ENCODE results near the gene CAPN6. TPM values are rescaled to one million over a fixed set of nuclear protein-coding genes. Genes with fewer than 3 reads are reported as not detected.

CAPN6 gene, protein sequence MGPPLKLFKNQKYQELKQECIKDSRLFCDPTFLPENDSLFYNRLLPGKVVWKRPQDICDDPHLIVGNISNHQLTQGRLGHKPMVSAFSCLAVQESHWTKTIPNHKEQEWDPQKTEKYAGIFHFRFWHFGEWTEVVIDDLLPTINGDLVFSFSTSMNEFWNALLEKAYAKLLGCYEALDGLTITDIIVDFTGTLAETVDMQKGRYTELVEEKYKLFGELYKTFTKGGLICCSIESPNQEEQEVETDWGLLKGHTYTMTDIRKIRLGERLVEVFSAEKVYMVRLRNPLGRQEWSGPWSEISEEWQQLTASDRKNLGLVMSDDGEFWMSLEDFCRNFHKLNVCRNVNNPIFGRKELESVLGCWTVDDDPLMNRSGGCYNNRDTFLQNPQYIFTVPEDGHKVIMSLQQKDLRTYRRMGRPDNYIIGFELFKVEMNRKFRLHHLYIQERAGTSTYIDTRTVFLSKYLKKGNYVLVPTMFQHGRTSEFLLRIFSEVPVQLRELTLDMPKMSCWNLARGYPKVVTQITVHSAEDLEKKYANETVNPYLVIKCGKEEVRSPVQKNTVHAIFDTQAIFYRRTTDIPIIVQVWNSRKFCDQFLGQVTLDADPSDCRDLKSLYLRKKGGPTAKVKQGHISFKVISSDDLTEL
- 10 to 100 TPM; 23.4 to 27.5 (median 26.4) TPM for polyA plus RNA-seq (ENCODE audit: insufficient read length in 4 of 4)

DNA sequence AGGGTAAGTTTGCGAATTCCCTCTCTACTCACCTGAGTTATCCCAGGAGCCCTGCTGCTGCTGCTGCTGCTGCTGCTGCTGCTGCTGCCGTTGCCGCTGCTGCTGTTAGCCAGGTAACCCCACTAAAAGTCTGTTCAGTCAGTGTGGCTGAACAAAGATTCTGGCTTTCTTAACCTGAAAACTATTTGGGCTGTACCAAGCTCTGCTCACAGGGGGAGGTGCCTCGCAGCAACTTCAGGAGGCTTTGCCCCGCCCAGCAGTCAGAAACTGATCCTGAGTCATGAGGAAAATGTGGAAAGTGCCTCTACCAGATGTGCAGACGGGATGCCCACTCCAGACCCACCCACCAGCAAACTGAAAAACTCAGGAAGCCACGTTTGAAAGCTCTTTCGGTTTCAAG lies at the start of gene CAPN6:
Gene CAPN6 (minus strand): TSS at position 145 of the 400 bp plus-strand sequence. CDS start 6,547 bp downstream, outside the sequence.
- peak in 3 of 4 donors; percentile 3 to 12 (median 12) for DNase-seq (ENCODE audit: low read depth in 4 of 4, low spot score in 3 of 4)

DNA sequence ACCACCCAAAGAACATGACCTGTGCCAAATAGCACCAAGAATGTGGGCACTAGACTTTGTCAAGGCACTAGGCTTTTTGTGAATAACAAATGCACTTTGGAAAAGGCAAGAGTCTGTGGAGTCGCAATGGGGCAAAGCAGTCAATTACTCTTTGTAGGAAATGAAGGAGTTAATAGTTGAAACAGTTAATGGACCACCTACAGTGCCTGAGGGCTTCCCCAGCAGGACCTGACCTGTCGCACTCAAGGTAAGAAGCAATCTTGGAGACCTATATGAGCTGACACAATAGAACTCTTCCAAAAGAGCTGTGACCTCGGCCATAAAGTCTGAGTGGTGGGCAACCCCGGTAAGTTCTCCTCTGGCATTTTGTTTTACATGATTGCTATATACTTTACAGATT lies 49.2 kb upstream of the CAPN6 start:
- DNase-seq (ENCODE audit: low read depth in 4 of 4, low spot score in 3 of 4): no peak

GRCh38 chrX:111318901-111319300 lies 48.6 kb upstream of the CAPN6 start:
- DNase-seq (ENCODE audit: low read depth in 4 of 4, low spot score in 3 of 4): no peak

DNA sequence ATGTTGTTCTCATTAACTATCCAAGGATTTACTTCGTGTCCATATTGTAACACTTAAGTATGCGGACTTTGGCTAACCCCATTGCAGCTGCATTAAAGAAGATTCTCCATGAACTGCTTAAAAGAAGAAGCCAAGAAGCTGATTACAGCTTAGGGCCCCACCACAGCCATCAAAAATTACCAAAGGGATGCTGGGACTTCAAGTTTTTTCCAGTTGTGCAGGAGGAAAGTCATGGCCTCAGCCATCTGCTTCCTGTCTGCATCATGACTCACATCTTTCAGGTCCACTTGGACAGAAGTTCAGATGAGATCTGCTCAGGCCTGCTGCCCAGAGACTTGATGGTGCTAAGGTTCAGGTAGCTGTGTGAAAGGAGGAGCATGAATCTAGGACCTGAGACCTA lies 38.8 kb upstream of the CAPN6 start:
- no peak for DNase-seq (ENCODE audit: low read depth in 4 of 4, low spot score in 3 of 4)

GRCh38 chrX:111308039-111308438 lies 37.8 kb upstream of the CAPN6 start:
- no peak for DNase-seq (ENCODE audit: low read depth in 4 of 4, low spot score in 3 of 4)

DNA sequence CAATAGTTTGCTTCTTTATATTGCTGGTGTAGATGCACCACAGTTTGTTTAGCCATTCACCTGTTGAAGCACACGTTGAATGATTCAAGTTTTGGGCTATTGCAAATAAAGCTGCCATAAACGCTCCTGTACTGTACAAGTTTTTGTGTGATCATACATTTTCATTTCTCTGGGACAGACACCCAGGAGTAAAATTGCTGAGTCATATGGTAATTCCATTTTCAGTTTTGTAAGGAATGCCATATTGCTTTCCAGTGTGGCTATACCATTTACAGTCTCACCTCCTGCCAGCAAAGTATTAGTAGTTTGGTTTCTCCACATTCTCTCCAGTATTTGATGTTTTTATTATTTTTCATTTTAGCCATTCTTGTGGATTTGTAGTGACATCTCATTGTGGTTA lies 32.0 kb upstream of the CAPN6 start:
- DNase-seq (ENCODE audit: low read depth in 4 of 4, low spot score in 3 of 4): no peak

GRCh38 chrX:111288841-111289240 lies 18.6 kb upstream of the CAPN6 start:
- no peak for DNase-seq (ENCODE audit: low read depth in 4 of 4, low spot score in 3 of 4)

DNA sequence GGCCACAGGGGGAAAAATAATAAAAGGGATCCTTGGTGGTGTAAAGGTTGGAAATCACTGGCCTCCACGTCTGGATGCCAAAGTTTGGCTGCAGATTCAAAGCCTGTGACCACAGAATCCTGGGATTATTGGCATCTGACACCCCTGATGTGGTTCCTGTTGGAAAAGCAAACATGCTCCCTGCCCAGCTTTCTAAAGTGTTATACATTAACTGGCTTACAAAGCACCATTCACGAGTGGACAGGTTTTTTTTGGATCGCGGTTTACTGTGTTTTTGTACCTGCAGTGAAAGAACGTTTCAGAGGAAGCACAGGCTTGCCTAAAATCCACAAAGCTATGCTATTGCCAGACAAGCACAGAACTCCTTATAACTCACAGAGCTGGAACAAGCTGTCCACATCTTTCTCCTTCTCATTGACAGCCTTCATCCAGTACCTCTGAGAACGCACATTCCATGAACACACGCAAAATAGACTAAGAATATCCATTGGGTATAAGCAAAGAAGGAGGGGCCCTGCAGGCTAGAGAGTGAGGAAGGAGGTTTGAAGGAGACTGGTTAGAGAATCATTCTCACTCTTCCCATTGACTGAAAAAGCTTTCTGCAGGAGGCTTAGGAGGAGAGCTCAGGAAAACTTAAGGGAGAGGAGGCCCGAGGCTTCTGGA lies 14.5 kb upstream of the CAPN6 start:
- no peak for DNase-seq (ENCODE audit: low read depth in 4 of 4, low spot score in 3 of 4)

DNA sequence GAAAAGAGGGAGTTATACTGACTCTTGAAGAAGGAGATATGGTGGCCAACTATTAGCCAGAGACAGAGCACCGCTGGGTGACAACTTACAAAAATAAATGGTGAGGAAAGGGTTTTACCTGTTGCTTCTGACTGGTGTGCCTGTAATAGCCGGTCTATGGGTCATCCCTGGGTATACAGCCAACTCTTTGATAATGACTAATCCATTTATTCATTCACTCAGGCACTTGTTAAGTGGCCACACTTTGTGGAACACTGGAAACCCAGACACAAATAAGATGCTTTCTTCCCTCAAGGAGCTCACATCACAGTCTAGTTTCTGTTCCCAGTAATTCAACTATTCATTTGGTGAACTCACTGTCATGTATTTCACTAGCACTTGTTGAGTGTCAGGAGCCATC lies 13.2 kb upstream of the CAPN6 start:
- no peak for DNase-seq (ENCODE audit: low read depth in 4 of 4, low spot score in 3 of 4)

DNA sequence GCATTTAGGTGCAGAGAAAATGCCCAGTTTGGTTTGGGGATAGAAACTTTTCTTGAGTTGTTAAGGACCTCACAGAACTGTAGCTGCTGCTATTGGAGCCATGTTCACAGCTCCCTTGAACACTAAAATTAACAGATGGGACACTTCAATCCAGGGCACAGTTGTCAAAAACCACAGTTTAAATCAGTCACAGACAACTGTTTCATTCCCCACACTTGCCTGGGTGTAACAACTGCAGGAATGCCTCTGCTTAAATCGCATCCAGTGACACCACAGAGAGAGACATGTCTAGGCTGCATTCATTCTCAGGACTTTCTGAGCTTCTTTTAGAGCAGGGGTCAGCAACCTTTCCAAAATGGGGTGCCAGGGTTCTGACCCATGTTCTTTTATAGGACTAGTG lies 12.7 kb upstream of the CAPN6 start:
- DNase-seq (ENCODE audit: low read depth in 4 of 4, low spot score in 3 of 4): no peak

DNA sequence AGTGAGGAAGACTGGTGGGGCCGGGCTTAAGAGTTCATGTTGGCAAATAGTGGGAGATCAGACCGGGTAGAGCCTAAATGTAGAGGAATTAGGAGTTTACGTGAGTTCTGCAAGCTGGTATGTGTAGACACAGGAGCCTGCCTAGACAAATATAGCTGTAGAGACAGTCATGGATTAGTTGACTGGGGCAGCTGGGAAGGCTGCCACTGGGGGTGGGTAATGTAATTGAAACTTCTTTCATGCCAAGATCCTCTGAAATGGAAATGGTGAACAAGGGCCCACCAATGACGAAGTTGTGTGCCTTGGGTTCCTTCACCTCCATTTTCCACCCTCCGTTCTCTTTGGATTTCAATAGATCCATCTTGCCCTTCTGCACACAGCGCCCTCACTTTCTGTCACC lies 11.9 kb upstream of the CAPN6 start:
- DNase-seq (ENCODE audit: low read depth in 4 of 4, low spot score in 3 of 4): no peak

DNA sequence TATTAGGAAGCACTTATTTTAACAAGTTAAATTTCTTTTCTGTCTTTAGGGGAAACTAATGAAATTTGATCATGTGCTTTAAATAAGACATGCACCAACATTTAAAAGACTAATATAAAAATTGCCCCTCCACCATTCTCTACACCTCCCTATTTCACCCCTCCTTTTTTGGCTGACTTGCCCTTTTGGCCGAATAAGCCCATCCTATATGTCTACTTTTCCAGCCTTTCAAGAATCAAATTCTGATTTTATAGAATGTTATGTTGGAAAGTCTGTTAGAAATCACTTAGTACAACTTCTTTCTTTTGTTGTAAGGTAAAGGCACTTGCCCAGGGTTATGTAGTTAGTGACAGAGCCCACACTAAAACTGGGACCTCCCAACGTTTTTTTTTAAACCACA lies 1.8 kb downstream of the CAPN6 start:
- no peak for DNase-seq (ENCODE audit: low read depth in 4 of 4, low spot score in 3 of 4)

DNA sequence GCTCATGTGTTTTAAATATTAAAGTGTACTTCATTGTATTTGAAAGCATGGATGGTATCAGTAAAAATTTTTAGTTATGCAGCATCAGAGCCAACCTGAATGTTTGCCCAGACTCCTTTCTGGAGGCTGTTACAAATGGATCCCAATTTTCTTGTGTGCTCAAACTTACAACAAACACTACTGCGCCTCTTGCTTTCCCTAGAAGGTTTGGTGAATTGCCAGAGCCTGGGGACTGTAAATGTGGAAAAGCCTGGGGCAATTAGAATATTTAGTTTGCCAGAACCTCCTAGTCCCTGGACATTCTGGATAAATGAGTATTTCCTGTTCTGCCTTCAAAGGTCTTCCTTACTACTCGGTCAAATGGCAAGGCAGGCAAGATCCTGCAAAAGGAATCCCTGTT lies 4.8 kb downstream of the CAPN6 start:
- DNase-seq (ENCODE audit: low read depth in 4 of 4, low spot score in 3 of 4): no peak

DNA sequence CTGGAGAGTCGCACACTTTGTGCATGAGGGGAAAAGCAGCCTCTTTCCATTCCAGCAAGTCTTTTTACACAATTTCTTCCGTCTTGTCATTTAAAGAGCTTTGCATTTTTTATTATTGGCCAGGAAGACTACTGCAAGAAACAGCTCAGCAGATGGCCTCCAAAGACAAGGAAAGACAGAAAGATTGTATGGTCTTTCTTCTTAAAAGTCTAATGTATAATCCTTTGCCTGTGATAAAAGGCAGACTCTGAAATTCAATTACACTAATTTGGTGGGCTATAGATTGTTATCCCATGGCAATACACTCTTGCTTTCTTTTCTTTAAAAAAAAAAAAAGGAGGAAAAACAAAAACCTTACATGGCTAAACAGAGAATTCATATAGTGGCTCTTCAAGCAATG lies 5.9 kb downstream of the CAPN6 start:
- DNase-seq (ENCODE audit: low read depth in 4 of 4, low spot score in 3 of 4): no peak

DNA sequence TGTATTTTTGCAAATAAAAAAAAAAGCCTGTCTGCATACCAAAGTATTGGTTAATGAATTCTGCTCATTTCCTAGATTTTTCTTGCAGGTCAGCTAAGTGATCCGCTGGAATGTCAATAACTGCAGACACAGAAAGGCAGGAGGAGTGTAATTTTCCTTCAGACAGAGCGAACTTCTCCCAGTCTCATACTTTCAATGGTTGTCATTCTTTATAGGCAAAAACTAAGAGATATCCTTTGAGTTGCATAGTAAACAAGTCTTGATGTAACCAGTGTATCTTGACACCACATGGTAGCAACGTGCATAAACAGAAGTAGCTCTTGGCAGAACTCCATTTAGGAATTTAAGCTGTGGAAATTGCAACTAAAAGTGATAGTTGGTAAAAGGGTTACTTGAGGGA lies 8.2 kb downstream of the CAPN6 start:
- DNase-seq (ENCODE audit: low read depth in 4 of 4, low spot score in 3 of 4): no peak

DNA sequence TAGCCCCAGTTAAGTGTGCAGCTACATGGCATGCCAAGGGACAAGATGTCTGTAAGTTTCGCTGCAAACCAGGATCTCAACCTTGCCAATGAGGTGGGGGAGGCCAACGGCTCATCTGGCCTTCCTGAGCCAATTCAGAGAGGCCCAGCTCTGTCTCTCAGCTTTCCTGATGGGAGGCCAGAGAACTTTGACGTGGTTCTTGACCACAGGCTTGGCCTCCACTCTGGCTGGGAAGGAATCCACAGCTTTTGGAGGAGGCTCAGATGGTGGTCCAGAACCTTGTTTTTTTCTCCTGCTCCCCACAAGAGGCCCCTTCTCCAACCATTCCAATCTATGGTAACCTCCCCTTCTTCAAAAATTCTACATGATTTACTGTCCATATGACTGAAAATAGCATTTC lies 9.8 kb downstream of the CAPN6 start:
- no peak for DNase-seq (ENCODE audit: low read depth in 4 of 4, low spot score in 3 of 4)

DNA sequence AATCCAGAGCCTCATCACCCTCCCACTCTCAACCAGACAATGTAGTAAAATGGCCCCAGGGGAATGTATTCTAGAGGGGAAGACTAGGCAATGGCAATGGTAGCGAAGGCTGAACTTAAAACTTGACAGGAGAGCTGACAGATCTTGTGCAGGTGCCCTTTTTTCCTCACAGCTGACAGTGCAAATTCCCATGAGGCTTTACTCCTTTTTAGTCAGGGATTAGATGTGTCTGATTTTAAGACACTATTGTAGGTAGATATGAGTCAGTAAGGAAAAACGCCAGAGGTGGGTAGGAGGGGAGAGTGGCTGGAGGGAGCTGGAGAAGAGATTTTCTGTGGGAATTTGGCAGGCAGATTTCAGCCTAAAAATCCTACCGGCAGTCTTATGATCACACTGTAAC lies 10.7 kb downstream of the CAPN6 start:
- no peak for DNase-seq (ENCODE audit: low read depth in 4 of 4, low spot score in 3 of 4)

- peak in 3 of 4 donors; percentile 7 to 16 (median 8) for DNase-seq (ENCODE audit: low read depth in 4 of 4, low spot score in 3 of 4)
Observed at GRCh38 chrX:111257733-111258132, 12.6 kb downstream of the CAPN6 start.

DNA sequence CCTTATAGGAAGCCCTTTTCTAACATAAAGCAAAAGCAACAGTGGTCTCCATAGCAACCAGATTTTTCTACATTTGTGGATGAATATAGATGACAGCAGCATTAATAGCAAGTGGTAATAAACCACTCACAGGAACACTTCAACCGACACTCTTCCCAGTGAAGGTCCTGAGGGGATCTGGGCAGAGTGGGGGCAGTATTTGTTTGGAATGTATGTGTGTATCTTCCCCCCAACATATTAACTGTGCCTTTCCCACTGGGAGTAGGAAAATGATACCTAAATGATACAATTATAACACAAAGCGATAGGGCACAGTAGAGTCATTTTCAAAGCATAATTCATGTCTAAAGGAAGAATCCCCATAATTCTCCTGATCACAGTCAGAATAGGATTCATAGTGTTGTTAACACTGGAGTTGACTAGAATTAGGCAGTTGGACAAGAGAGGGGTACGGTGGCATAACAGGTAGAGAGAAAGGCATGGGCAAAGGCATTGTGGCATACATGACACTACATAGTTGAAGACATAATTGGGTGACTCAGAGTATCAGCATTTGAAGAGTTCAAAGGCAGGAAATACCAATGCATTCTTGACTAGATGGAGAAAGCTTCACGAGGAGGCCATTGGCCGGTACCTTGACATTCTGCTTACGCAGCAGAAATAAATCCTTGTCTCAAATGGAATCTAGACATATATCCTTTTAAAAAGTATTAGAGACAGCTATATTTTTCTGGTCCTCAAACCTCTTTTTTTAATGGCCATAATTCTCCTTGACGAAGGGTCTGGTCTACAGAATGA lies 15.2 kb downstream of the CAPN6 start:
- no peak for DNase-seq (ENCODE audit: low read depth in 4 of 4, low spot score in 3 of 4)

GRCh38 chrX:111244235-111244750 lies 26.0 kb downstream of the CAPN6 start:
- DNase-seq (ENCODE audit: low read depth in 4 of 4, low spot score in 3 of 4): peak in 1 of 4 donors; percentile 3

Measured in right renal pelvis (tissue), 4 donors.